HFFc6 (cell line): ENCODE measurements around the gene CDKN2AIP. TPM values are rescaled to one million over a fixed set of nuclear protein-coding genes. Genes with fewer than 3 reads are reported as not detected.

Experiments
- DNase-seq: peaks from one replicate; pipeline ENCODE4 v3.0.0-alpha.2; 2018
- H3K27ac Mint-ChIP-seq: 2 replicates; pipeline ENCODE4 v1.8.0; 2020; ENCODE audit warnings: mild to moderate bottlenecking, mixed read lengths
- H3K27me3 Mint-ChIP-seq: 2 replicates; pipeline ENCODE4 v1.8.0; 2021; ENCODE audit warnings: mild to moderate bottlenecking, moderate library complexity, mixed read lengths; ENCODE audit not compliant: insufficient read depth
- H3K36me3 Mint-ChIP-seq: 2 replicates; pipeline ENCODE4 v1.8.0; 2021; ENCODE audit warnings: low read depth, mixed read lengths
- H3K4me1 Mint-ChIP-seq: 2 replicates; pipeline ENCODE4 v1.8.0; 2020; ENCODE audit warnings: low read depth, mixed read lengths
- H3K4me3 Mint-ChIP-seq: 2 replicates; pipeline ENCODE4 v1.8.0; 2020; ENCODE audit warnings: mild to moderate bottlenecking, moderate library complexity, mixed read lengths
- H3K9me3 Mint-ChIP-seq: 2 replicates; pipeline ENCODE4 v1.8.0; 2020; ENCODE audit warnings: mild to moderate bottlenecking, mixed read lengths
- CTCF ChIP-seq: fragments of 200-600 bp; sonication (generic); IDR thresholded peaks from 2 replicates; pipeline ENCODE4 v1.5.0; 2021; ENCODE audit warnings: antibody characterized with exemption, mild to moderate bottlenecking
- total RNA-seq, 6 experiments: library from RNA; stranded (reverse); fragmentation: NEBNext Ultra II Directional; extraction: Animal tissue kit (Norgen Biotek cat#: 25700); gene quantifications; 2 replicates in 1 of 6; 3 replicates in 5 of 6; pipeline ENCODE4 v1.2.3, GENCODE V29; 2021

CDKN2AIP gene
- total RNA-seq, 6 experiments from 2014 or later = 11.7 to 15.1 (median 13.6) TPM

DNA sequence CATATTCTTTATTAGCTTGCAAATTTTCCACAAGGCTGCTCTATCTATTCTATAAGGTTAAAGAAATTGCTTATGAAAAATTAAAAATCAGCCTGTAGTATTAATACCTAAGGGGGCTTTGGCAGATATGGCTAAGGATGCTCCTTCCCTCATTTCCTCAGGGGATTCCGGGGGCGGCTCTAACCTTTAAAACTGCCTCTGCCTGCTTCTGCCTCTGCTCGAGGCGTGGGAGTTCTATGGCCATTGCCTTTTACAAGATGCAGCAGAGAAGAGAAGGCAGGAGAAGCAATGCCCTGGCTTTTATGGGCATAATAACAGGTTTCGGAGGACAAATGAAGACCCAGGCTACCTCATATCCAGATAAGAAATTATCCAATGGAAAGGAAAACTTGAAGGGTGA lies 8.6 kb upstream of the CDKN2AIP start:
- H3K36me3 Mint-ChIP-seq = peaks cover 8% of the 10 kb centered on the region; the same call in 1 of the 2 replicates
- peaks cover 13% of the 10 kb centered on the region for H3K4me1 Mint-ChIP-seq
- no peak overlapping the region for H3K4me3 Mint-ChIP-seq
- DNase-seq = no peak
- H3K27ac Mint-ChIP-seq = no peak overlapping the region
- no peak for TF ChIP-seq CTCF
- H3K9me3 Mint-ChIP-seq = peaks cover 8% of the 10 kb centered on the region; the same call in 1 of the 2 replicates
- no peaks in the 10 kb centered on the region for H3K27me3 Mint-ChIP-seq

- H3K9me3 Mint-ChIP-seq = peaks cover 8% of the 10 kb centered on the region; the same call in 1 of the 2 replicates
- H3K27me3 Mint-ChIP-seq = no peaks in the 10 kb centered on the region
- H3K4me1 Mint-ChIP-seq = peaks cover 11% of the 10 kb centered on the region
- no peak for DNase-seq
- H3K4me3 Mint-ChIP-seq = no peak overlapping the region
- peaks cover 8% of the 10 kb centered on the region; the same call in 1 of the 2 replicates for H3K36me3 Mint-ChIP-seq
- H3K27ac Mint-ChIP-seq = no peak overlapping the region
- no peak for TF ChIP-seq CTCF
Measured at GRCh38 chr4:183436417-183436816, 8.0 kb upstream of the CDKN2AIP start.

GRCh38 chr4:183437452-183437851 lies 7.0 kb upstream of the CDKN2AIP start:
- no peak for DNase-seq
- Mint-ChIP-seq H3K27me3 (no peaks in the 10 kb centered on the region), H3K4me3 (no peak overlapping the region), H3K4me1 (peaks cover 11% of the 10 kb centered on the region), H3K27ac (no peak overlapping the region), H3K9me3 (peaks cover 8% of the 10 kb centered on the region; the same call in 1 of the 2 replicates), H3K36me3 (peaks cover 8% of the 10 kb centered on the region; the same call in 1 of the 2 replicates)
- TF ChIP-seq CTCF = no peak

GRCh38 chr4:183438458-183439113 lies 5.8 kb upstream of the CDKN2AIP start:
- DNase-seq = peak; percentile 65
- no peaks in the 10 kb centered on the region for H3K27me3 Mint-ChIP-seq
- no peak for TF ChIP-seq CTCF
- H3K9me3 Mint-ChIP-seq = peaks cover 8% of the 10 kb centered on the region; the same call in 1 of the 2 replicates
- peaks cover 8% of the 10 kb centered on the region; the same call in 1 of the 2 replicates for H3K36me3 Mint-ChIP-seq
- H3K4me3 Mint-ChIP-seq = peak overlapping the region; percentile 23; the same call in 1 of the 2 replicates
- peaks cover 18% of the 10 kb centered on the region for H3K4me1 Mint-ChIP-seq
- H3K27ac Mint-ChIP-seq = peak overlapping the region; percentile 72

GRCh38 chr4:183441276-183441675 lies 3.2 kb upstream of the CDKN2AIP start:
- H3K4me3 Mint-ChIP-seq = no peak overlapping the region

More at GRCh38 chr4:183441276-183441675, 3.2 kb upstream of the CDKN2AIP start:
- Mint-ChIP-seq H3K36me3 (peaks cover 21% of the 10 kb centered on the region), H3K27me3 (no peaks in the 10 kb centered on the region), H3K27ac (no peak overlapping the region), H3K9me3 (peaks cover 8% of the 10 kb centered on the region; the same call in 1 of the 2 replicates), H3K4me1 (peaks cover 31% of the 10 kb centered on the region)
- no peak for DNase-seq
- TF ChIP-seq CTCF = no peak
